ENCODE measurements around the gene MICALL1. TPM values are rescaled to one million over a fixed set of nuclear protein-coding genes. Genes with fewer than 3 reads are reported as not detected.
A peak's percentile ranks its signal among the peaks of the same experiment; 100 is the strongest.

The MICALL1 gene
- 10 to 100 TPM; 28.3 to 32.4 (median 30.1) TPM for polyA plus RNA-seq (ENCODE audit: insufficient read length in 4 of 4)

GRCh38 chr22:37905534-37906363 is at the start of gene MICALL1:
Gene MICALL1, plus strand, starts transcription at chr22:37906297. Its CDS starts 126 bp downstream, at chr22:37906423.
- DNase-seq (ENCODE audit: low read depth in 4 of 4, low spot score in 2 of 4), result no peak

- no peak for DNase-seq (ENCODE audit: low read depth in 4 of 4, low spot score in 2 of 4)
Observed at GRCh38 chr22:37860796-37861421, 45.2 kb upstream of the MICALL1 start.

GRCh38 chr22:37862570-37863325 is 43.3 kb upstream of the MICALL1 start:
- DNase-seq (ENCODE audit: low read depth in 4 of 4, low spot score in 2 of 4), result no peak

- DNase-seq (ENCODE audit: low read depth in 4 of 4, low spot score in 2 of 4), result no peak
Observed at GRCh38 chr22:37865510-37865909, 40.6 kb upstream of the MICALL1 start.

- no peak for DNase-seq (ENCODE audit: low read depth in 4 of 4, low spot score in 2 of 4)
Observed at GRCh38 chr22:37870273-37870672, 35.8 kb upstream of the MICALL1 start.

GRCh38 chr22:37880668-37881440 is 25.2 kb upstream of the MICALL1 start:
- DNase-seq (ENCODE audit: low read depth in 4 of 4, low spot score in 2 of 4), result no peak

GRCh38 chr22:37884420-37884819 is 21.7 kb upstream of the MICALL1 start:
- peak in 3 of 4 donors; percentile 62 to 71 (median 69) for DNase-seq (ENCODE audit: low read depth in 4 of 4, low spot score in 2 of 4)

- DNase-seq (ENCODE audit: low read depth in 4 of 4, low spot score in 2 of 4), result no peak
Observed at GRCh38 chr22:37887584-37888378, 18.3 kb upstream of the MICALL1 start.

- DNase-seq (ENCODE audit: low read depth in 4 of 4, low spot score in 2 of 4), result no peak
Observed at GRCh38 chr22:37891926-37892325, 14.2 kb upstream of the MICALL1 start.

GRCh38 chr22:37892566-37893335 is 13.3 kb upstream of the MICALL1 start:
- no peak for DNase-seq (ENCODE audit: low read depth in 4 of 4, low spot score in 2 of 4)

GRCh38 chr22:37893583-37893983 is 12.5 kb upstream of the MICALL1 start:
- DNase-seq (ENCODE audit: low read depth in 4 of 4, low spot score in 2 of 4), result no peak

GRCh38 chr22:37894939-37895670 is 11.0 kb upstream of the MICALL1 start:
- no peak for DNase-seq (ENCODE audit: low read depth in 4 of 4, low spot score in 2 of 4)

GRCh38 chr22:37896181-37896592 is 9.9 kb upstream of the MICALL1 start:
- DNase-seq (ENCODE audit: low read depth in 4 of 4, low spot score in 2 of 4), result no peak

- DNase-seq (ENCODE audit: low read depth in 4 of 4, low spot score in 2 of 4), result no peak
Observed at GRCh38 chr22:37896939-37897338, 9.2 kb upstream of the MICALL1 start.

- no peak for DNase-seq (ENCODE audit: low read depth in 4 of 4, low spot score in 2 of 4)
Observed at GRCh38 chr22:37897807-37898206, 8.3 kb upstream of the MICALL1 start.

GRCh38 chr22:37898441-37899181 is 7.5 kb upstream of the MICALL1 start:
- no peak for DNase-seq (ENCODE audit: low read depth in 4 of 4, low spot score in 2 of 4)

All from left renal cortex interstitium (tissue), 4 donors.